HG03280 (cell line): ENCODE results near the gene ATP11A.

Source experiments
- ATAC-seq: cut with Tn5 transposase; IDR thresholded peaks from one replicate; pipeline ENCODE4 v1.9.1; 2021; ENCODE audit warnings: mild to moderate bottlenecking, moderate library complexity; ENCODE audit not compliant: unreplicated experiment

The ATP11A gene

DNA sequence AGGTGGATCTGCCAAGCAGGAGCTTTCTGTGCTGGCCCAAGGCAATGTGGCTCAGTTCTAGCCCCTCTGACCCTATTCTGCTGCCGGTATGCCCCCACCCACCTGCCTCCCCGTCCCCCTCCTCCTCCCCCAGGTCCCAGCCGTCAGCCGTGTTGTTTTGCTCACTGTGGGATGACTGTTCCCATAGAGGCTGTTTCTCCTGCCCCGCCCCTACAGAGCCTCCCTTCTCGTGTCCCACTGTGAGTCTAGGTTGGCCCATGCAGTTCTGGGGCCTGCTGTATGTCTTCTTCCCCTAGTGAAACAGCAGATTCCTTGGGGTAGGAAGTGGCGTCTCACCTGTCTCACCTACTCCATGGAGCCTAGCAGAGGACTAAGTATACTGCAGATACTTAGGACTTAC, 48.8 kb downstream of the ATP11A start:
- ATAC-seq, result no peak

DNA sequence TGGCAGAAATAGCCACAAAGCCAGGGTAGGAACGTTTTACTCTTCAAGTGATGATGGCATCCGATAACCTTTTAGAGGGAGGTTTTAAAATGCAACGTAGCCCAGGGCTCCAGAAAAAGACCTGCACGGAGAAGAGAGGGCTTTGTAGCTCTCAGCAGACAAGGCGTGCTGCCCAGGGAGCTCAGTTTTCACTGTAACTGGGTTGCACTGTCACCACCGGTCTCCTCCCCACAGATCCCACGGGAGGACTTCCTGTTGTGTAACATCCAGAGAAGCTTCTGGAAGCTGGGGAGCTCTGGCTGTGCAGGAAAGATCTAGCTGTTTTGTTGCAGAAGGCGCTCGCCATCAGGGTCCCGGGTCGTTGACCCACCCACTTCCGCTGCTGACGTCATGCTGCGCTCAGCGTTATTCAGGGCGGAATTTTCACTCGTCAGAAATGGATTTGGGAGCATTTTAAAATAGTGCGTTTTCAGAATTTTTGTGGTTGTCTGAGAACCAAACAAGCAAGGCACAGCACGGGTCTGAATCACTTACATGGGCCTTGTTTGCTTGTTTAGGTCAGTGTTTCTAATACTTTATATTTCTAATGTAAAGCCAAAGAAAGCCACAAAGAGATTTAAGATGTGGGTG, 50.8 kb downstream of the ATP11A start:
- no peak for ATAC-seq

DNA sequence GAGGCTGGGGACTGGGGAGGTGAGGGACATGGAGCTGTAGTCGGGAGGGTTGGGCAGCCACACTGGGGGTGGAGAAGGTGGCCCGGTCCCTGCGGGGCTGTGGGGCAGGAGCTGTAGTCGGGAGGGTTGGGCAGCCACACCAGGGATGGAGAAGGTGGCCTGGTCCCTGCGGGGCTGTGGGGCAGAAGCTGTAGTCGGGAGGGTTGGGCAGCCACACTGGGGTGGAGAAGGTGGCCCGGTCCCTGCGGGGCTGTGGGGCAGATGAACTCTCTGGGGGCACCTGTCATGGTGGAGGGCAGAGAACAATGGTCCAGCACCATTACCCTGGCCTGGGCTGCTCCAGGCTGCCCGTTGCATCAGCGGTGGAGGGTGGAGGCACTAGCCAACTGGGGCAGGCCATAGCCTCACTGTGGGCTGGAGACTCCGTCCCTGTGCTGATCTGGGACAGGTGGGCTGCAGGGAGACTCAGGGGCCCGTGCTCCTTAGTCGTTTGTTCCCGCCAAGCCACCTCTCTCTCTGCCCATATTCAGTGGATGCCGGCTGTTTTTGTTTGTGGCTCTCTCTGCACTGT, 51.4 kb downstream of the ATP11A start:
- no peak for ATAC-seq

DNA sequence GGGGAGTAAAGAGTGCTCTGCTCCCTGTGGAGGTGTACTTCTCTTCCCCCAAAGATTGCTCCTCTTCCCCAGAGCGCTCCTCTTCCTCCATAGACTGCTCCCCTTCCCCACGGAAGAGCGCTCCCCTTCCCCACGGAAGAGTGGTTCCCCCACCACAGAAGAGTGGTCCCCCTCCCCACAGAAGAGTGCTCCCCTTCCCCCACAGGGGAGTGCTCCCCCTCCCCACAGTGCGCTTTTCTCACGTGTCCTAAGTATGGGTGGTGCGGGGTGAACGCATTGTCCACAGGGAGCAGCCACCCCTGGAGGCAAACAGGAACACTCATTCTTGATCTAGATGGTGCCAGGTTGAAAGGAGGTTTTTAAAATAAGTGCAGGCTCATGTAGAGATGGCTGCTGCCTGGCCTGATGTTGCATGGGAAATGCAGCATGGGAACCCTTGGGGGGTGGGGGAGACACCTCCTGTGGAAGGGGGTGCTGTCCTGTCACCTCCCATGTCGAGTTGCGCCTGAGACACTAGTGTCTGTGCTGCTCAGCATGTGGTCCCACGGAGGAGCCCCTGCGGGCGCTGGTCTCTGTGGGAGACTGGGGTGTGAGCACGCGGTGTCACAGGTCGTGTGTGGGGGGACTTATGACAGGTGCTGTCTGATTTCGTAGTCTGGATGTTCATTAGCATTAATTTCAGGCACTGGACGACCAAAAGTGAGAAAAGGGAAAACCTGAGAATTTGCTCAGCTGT, 52.2 kb downstream of the ATP11A start:
- ATAC-seq, result no peak

DNA sequence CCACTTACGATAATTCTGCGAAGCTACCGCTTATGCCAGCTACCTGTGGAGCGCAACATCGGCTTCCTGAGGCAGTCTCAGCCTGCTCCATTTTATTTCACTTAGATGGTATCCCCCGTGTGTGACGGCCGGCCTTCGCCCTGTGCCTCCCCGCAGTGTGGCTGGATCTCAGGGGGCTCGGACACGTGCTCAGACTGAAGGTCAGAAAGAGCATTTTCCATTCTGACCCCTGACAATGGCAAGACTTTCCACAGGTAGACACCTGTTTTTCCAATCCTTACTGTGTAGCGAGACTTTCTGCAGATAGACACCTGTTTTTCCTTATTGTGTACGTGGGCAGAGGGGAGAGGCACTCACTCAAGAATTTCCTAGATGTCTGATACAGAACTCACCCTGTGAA, 52.7 kb downstream of the ATP11A start:
- ATAC-seq, result no peak

DNA sequence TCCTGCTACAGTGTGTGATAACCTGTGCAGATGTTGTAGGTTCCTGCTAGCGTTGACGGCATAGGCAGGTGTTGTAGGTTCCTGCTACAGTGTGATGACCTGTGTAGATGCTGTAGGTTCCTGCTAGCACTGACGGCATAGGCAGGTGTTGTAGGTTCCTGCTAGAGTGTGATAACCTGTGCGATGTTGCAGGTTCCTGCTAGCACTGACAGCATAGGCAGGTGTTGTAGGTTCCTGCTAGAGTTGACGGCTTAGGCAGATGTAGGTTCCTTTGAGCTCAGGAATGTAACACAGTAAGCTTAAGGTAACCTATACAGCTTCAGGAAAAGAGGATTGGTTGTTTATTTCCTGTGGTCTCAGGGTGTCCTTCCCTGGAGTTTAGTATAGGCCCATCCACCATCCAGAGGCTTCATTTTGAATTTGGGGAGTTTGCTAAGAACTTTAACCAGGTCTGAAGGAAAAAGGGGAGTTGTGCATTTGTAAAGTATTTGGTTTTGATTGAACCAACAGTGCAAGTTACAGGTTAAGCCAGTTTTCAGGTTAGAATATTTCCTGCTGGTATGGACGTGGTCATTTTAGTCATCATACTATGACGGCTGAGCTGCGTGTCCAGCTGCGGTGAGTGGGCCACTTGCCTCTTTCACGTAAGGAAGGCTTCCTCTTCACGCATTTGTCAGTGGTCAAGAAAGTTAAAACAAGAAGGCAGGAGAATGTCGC, 53.8 kb downstream of the ATP11A start:
- ATAC-seq, result no peak

DNA sequence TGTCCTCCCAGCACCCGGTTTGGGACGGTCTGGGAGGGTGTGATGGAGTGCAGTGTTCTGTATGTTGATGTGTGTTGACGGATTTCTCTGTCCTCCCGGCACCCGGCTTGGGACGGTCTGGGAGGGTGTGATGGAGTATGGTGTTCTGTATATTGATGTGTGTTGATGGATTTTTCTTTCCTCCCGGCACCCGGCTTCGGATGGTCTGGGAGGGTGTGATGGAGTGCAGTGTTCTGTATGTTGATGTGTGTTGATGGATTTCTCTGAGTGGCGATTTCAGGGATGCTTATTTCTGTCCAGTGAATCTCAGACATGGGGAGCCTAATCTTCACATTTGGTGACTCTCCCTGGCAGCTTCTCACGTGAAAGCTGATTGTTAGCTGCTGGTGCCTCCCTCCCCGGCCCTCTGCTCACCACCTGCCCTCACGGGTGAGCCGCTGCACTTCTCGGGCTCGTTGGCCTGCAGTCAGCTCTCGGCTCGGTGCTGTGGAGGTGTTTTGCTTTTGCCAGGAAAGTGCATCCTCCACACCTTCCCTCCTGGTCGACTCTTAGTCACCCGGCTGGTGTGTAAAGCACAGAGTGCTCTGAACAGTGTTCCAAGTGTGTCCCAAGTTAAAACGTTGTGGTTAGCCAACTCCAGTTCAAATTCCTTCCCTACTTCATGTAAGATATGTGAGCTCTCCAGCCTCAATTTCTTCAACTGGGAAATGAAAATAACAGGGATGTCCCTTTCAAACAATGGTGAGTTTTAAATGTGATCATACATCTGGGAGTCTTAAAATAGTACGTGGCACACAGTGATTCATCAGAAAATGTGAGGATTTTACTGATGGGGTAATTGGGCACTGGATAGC, 54.6 kb downstream of the ATP11A start:
- no peak for ATAC-seq

DNA sequence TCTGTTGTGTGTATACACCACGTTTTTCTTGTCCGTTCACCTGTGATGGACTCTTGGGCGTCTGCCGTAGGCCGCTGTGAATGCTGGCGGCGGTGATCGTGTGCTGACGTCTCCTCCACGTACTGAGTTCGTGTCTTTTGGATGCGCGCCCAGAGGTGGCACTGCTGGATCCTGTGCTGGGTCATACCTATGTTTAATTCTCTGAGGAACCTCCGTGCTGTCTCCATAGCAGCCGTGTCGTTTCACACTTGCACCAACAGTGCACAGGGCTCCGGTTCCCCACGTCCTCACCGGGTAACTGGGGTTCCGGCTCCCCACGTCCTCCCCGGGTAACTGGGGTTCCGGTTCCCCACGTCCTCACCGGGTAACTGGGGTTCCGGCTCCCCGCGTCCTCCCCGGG, 56.2 kb downstream of the ATP11A start:
- no peak for ATAC-seq

DNA sequence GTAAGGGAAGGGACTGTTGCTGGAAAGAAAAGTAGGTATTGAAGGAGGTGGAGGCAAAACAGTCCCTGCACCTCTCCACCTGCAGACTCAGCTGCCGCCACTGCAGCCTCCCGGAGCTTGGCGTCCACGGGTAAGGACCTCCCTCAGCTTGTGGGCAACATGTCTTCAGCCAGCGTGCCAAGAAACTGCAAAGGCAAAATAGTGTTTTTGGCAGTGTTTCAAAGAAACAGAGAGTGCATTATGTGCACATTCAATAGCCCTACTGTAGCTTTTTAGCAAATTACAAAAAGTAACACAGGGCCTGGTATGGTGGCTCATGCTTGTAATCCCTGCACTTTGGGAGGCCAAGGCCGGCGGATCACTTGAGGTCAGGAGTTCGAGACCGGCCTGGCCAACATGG, 57.4 kb downstream of the ATP11A start:
- ATAC-seq, result no peak

DNA sequence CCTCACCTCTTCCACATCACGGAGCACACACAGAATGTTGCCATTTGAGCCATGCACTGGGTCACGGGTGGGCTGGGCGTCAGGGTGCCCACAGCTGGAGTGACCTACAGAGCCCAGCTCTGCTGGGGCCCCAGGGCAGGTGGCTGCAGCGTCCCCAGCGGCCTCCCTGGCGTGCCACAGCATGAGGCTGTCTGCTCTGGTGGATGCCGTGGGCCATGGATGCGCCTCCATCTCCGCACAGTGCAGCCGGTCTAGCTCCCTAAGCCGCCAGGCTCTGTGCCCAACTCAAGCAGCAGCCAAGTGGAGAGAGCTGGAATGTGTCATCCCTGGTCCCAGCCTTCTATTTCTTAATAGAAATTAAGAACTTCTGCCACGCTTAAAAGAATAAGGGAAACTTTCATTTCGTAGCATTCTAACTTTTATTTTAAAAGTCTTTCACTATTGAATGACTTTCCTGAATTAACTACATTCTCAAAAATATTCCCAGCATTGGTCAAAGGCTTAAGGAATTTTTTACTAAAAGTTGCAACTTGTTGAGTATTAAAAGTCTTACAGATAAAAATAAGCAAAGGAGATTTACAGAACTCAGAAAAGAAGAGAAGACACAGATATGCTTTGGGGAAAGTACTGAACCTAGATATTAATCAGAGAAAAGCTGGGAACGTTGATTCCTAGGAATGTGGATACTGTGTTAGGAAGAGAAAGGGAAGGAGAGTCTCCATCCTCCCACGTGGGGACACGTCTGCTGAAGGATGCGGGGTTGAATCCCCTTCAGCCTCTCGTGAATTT, 59.3 kb downstream of the ATP11A start:
- no peak for ATAC-seq

DNA sequence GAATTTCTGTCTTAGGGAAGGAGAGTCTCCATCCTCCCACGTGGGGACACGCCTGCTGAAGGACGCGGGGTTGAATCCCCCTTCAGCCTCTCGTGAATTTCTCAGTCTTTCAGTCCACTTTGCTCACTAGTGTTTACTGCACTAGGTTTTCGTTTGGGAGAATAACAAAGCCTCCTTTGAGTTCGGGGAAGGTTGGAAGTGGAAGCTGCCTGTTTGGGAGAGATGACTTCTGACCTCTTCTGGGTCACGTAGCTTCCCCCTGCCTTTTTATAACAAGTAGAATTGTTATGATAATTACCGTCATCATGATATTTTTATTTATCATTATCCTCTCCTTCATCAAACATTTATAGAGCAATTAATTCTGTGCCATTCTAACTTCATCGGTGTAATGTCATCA, 60.7 kb downstream of the ATP11A start:
- ATAC-seq, result no peak

DNA sequence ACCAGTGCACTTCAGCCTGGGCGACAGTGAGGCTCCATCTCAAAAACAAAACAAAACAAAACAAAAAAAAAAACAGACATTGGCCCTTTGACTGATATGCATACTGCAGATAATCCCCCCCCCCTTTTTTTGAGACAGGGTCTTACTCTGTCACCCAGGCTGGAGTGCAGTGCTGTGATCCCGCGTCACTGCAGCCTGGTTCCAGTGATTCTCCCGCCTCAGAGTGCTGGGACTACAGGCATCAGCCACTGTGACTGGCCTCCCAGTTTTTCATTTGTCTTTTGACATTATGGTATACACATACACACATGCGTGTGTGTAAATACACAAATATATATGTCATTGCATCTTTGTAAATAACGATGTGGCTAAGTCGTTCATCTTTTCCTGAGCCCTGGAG, 61.8 kb downstream of the ATP11A start:
- no peak for ATAC-seq

DNA sequence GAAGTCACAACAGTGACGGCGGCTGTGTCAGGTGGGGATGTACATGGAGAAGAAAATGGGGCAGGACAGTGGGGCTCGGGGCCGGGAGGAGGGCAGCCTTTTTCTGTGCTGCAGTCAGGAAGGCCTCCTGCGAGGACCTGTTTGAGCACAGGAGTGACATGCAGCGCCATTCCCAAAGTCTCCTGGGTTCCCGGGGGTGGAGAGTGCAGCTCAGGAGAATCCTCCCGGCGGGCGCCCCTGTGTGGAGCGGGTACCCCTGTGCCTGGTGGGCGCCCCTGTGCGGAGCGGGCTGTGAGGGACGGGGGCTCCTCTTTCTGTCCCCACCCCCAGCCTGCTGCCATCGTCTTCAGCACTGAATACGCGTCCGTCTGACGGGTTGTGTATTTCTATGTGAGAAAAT, 62.4 kb downstream of the ATP11A start:
- ATAC-seq, result no peak

DNA sequence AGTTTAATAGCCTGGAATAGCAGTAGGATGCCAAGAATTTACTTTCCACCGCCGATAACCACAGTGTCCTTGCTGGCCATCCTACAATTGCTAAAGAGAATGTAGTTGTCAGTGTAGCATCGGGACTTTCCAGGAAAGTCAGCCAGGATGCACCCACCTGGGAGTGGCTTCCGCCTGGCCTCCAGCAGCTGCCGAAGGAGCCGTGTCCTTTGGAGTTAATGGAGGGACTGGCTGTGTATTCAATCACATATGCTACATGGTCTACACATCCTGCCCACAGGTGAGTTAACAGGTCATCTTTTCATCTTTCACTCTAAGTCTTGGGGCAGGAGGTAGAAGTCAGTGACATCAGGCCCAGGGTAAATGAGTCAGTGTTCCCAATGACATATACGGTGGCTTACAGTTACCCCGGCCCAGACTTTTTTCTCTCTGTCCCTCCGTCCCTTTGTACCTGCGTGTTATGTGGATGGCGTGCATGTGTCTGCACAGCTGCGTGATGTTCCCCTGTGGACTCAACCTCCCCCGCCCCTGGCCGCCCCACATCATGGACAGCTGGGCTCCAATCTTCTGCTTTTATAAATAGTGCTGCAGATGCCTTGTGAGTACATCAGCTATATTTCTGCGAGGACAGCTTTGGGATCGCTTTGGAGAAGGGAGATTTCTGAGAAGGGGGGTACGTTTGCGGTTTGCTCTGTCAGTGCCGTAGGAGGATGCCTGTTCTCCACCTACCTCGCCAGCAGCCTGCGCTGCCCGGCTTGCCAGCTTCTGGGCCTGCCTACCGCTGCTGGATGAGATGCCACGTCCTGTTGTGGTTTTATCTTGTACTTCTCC, 63.1 kb downstream of the ATP11A start:
- no peak for ATAC-seq

DNA sequence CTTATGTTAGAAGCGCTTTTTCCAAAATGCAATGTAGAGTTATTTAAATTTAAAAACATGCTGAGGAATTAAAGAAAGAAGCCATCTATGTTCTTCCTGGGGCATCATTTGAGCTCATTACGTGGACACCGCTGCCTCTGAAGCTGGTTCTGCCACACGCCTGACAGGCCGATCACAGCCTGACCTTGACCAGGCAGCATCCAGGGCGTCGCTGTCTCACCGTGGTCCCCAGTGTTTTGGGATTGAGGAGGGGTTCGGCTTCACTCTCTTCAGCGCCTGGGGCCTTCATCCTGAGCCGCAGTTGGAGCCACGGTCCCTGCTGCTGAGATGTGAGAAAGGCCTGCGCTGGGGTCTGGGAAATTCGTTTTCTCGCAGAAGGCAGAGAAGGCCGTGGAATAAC, 64.0 kb downstream of the ATP11A start:
- no peak for ATAC-seq

DNA sequence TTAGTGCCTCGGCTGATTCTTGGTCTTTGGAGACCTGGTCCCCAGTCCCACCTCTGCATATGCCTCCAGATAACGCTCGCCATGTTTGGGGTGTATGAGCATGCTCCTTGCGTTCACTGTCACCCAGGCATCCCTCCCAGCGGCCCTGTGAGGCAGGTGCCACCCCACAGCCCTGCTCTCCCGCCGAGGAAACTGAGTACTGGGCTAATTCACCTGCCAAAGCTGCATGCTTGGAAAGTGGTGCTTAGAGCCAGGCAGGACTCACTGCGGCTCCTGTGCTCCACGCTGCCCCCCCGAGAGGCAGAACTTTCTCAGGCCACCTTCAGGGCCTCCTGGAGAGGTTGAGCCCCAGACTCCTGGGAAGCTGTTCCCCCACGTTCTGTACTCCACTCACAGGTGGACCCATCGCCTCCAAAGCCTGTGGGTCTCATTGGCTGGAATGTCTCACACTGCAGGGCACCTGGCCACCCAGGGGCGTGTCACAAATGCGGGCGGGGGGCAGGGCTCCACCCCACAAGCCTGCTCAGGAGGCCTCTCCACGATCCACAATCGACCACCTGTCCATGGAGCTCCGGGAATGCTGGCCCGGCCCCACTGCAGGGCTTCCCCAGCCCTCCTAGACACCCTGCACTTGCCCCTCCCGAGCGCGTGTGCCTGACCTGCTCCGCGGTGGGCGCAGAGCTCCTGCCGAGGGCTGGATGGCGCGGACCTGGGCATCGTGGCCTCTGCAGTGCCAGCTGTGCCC, 64.6 kb downstream of the ATP11A start:
- ATAC-seq, result no peak

DNA sequence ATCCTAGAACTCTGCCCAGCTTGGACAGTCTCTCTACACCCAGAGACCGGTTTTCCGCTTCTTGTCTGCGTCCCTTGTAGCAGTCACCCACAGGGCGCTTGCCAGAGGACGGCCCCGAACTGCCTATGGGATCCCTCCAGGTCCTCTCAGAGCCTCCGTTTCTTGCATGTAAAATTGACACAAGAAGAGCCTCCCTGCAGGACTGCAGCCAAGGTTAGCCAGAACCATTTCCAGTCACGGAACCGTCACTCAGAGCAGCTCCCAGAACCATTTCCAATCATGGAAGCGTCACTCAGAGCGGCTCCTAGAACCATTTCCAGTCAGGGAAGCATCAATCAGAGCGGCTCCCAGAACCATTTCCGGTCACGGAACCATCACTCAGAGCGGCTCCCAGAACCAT, 65.5 kb downstream of the ATP11A start:
- ATAC-seq, result no peak

DNA sequence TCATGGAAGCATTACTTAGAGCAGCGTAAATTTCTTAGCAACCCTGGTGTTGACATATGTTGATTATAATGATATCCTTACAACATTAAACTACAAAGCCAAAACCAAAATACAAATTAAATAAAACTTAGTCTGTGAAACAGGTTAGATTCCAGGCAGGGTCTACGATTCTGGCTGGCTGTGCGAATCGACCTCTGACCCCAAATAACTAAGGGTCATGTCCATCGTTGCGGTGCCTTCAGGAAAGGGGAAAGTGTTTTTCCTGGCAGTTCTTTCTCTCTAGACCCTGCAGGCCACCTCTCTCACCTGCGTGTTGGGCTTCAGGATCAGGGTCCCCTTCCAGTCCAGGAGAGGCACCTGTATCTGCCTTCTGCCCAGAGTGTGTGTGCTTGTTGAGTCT, 66.2 kb downstream of the ATP11A start:
- ATAC-seq, result no peak

DNA sequence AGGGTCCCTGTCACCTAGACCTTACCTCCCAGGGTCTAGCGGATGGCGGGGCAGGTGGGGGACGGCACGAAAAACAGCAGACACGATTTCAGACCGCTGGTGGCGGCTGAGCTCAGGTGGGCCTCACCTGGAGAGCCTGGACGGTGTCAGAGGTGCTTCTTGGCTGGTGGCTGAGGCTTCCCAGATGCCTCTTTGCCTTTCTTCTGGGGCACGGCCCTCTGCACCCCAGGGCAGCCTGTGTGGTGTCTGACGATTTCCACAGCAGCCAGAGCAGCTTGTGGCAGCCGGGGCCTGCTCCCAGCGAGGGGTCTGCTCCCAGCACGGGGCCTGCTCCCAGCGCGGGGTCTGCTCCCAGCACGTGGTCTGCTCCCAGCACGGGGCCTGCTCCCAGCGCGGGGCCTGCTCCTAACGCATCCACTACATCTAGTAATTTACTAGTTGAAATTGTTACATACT, 66.7 kb downstream of the ATP11A start:
- ATAC-seq, result no peak
